Astrocyte (in vitro differentiated cells and primary cell): ENCODE data around the gene UBE2E3. TPM values are rescaled to one million over a fixed set of nuclear protein-coding genes. Genes with fewer than 3 reads are reported as not detected.

Experiments used
- DNase-seq: peaks from one replicate; pipeline ENCODE4 v3.0.0-alpha.2; 2010; ENCODE audit warnings: low read depth
- FAIRE-seq: peaks from 2 replicates; lab custom pipeline; 2011; peaks lifted over from hg19 to GRCh38; lab: Jason Lieb, UNC
- H2AFZ ChIP-seq: 2 replicates; pipeline ENCODE4 v1.6.0; 2012; ENCODE audit warnings: low read depth, low read length, inconsistent platforms
- H3K27ac ChIP-seq: 2 replicates; pipeline ENCODE4 v1.5.1; 2011; ENCODE audit warnings: low read depth, low read length, inconsistent platforms
- H3K27me3 ChIP-seq: 2 replicates; pipeline ENCODE4 v1.6.0; 2011; ENCODE audit warnings: low read length, inconsistent platforms; ENCODE audit not compliant: insufficient read depth
- H3K36me3 ChIP-seq: 2 replicates; pipeline ENCODE4 v1.5.1; 2011; ENCODE audit warnings: low read length, inconsistent platforms; ENCODE audit not compliant: insufficient read depth
- H3K4me1 ChIP-seq: 2 replicates; pipeline ENCODE4 v1.5.1; 2011; ENCODE audit warnings: low read length, inconsistent platforms; ENCODE audit not compliant: insufficient read depth
- H3K4me2 ChIP-seq: 2 replicates; pipeline ENCODE4 v1.6.0; 2012; ENCODE audit warnings: low read length, inconsistent platforms
- H3K4me3 ChIP-seq: 2 replicates; pipeline ENCODE4 v1.5.1; 2011; ENCODE audit warnings: low read depth, mild to moderate bottlenecking, low read length, inconsistent platforms; ENCODE audit not compliant: insufficient read depth
- H3K79me2 ChIP-seq: 2 replicates; pipeline ENCODE4 v1.6.0; 2012; ENCODE audit warnings: mild to moderate bottlenecking, low read length, inconsistent platforms; ENCODE audit not compliant: insufficient read depth
- H3K9ac ChIP-seq: 2 replicates; pipeline ENCODE4 v1.6.0; 2012; ENCODE audit warnings: mild to moderate bottlenecking, low read length, inconsistent platforms
- H3K9me3 ChIP-seq: 2 replicates; pipeline ENCODE4 v1.5.1; 2012; ENCODE audit warnings: low read depth, mild to moderate bottlenecking, low read length, inconsistent platforms; ENCODE audit not compliant: insufficient read depth
- H4K20me1 ChIP-seq: 2 replicates; pipeline ENCODE4 v1.6.0; 2012; ENCODE audit warnings: low read length, inconsistent platforms; ENCODE audit not compliant: insufficient read depth
- H3K27ac Mint-ChIP-seq: one replicate; pipeline ENCODE4 v1.8.0; 2021; ENCODE audit warnings: mild to moderate bottlenecking, mixed read lengths; ENCODE audit not compliant: unreplicated experiment
- H3K27me3 Mint-ChIP-seq: one replicate; pipeline ENCODE4 v1.8.0; 2021; ENCODE audit warnings: low read depth, mixed read lengths; ENCODE audit not compliant: unreplicated experiment
- H3K36me3 Mint-ChIP-seq: one replicate; pipeline ENCODE4 v1.8.0; 2021; ENCODE audit warnings: low read depth, mixed read lengths; ENCODE audit not compliant: unreplicated experiment
- H3K4me1 Mint-ChIP-seq: one replicate; pipeline ENCODE4 v1.8.0; 2021; ENCODE audit warnings: low read depth, mixed read lengths; ENCODE audit not compliant: unreplicated experiment
- H3K4me3 Mint-ChIP-seq: one replicate; pipeline ENCODE4 v1.8.0; 2021; ENCODE audit warnings: mild to moderate bottlenecking, moderate library complexity, mixed read lengths; ENCODE audit not compliant: unreplicated experiment
- H3K9me3 Mint-ChIP-seq: one replicate; pipeline ENCODE4 v1.8.0; 2021; ENCODE audit warnings: mild to moderate bottlenecking, mixed read lengths; ENCODE audit not compliant: unreplicated experiment
- CTCF ChIP-seq: IDR thresholded peaks from 2 replicates; pipeline ENCODE4 v1.5.1; 2011; ENCODE audit warnings: low read depth, mild to moderate bottlenecking, inconsistent platforms, low read length, moderate library complexity; ENCODE audit not compliant: insufficient read depth
- EZH2 ChIP-seq: IDR thresholded peaks from 2 replicates; pipeline ENCODE4 v1.6.1; 2012; ENCODE audit warnings: mild to moderate bottlenecking, low read length, inconsistent platforms; ENCODE audit not compliant: insufficient read depth
- total RNA-seq: library from RNA; stranded (reverse); gene quantifications from 2 replicates; pipeline ENCODE4 v1.2.1, GENCODE V29; 2021

UBE2E3 gene
- total RNA-seq, 1 donor from 2014 or later = 140 TPM

GRCh38 chr2:180971811-180972210 is 8.6 kb upstream of the UBE2E3 start:
- Histone ChIP-seq H2AFZ (no peak overlapping the region), H4K20me1 (no peaks in the 10 kb centered on the region), H3K36me3 (no peaks in the 10 kb centered on the region), H3K4me1 (no peaks in the 10 kb centered on the region), H3K27ac (no peak overlapping the region), H3K4me3 (no peak overlapping the region), H3K79me2 (no peaks in the 10 kb centered on the region), H3K9ac (no peak overlapping the region), H3K27me3 (no peaks in the 10 kb centered on the region), H3K4me2 (no peak overlapping the region), H3K9me3 (no peaks in the 10 kb centered on the region)
- TF ChIP-seq EZH2 (no peak), CTCF (no peak)
- Mint-ChIP-seq H3K36me3 (no peaks in the 10 kb centered on the region), H3K4me1 (no peaks in the 10 kb centered on the region), H3K27ac (no peak overlapping the region), H3K9me3 (peaks cover 2% of the 10 kb centered on the region), H3K4me3 (no peak overlapping the region), H3K27me3 (no peaks in the 10 kb centered on the region)
- no peak for FAIRE-seq
- no peak for DNase-seq

- H3K27ac Mint-ChIP-seq = no peak overlapping the region
- DNase-seq = no peak
These were observed 4.8 kb upstream of the UBE2E3 start for GRCh38 chr2:180975585-180975984.

More at GRCh38 chr2:180975585-180975984, 4.8 kb upstream of the UBE2E3 start:
- no peaks in the 10 kb centered on the region for H3K9me3 ChIP-seq
- peaks cover 8% of the 10 kb centered on the region for H3K4me1 ChIP-seq
- FAIRE-seq = no peak
- no peaks in the 10 kb centered on the region for H4K20me1 ChIP-seq
- no peak for TF ChIP-seq EZH2
- TF ChIP-seq CTCF = no peak
- Mint-ChIP-seq H3K4me3 (no peak overlapping the region), H3K9me3 (peaks cover 2% of the 10 kb centered on the region), H3K27me3 (no peaks in the 10 kb centered on the region), H3K36me3 (no peaks in the 10 kb centered on the region), H3K4me1 (peaks cover 8% of the 10 kb centered on the region)
- H3K36me3 ChIP-seq = no peaks in the 10 kb centered on the region
- no peak overlapping the region for H3K9ac ChIP-seq
- no peak overlapping the region for H3K27ac ChIP-seq
- H3K27me3 ChIP-seq = no peaks in the 10 kb centered on the region
- no peak overlapping the region for H2AFZ ChIP-seq
- no peak overlapping the region for H3K4me2 ChIP-seq
- H3K79me2 ChIP-seq = no peaks in the 10 kb centered on the region
- H3K4me3 ChIP-seq = no peak overlapping the region
